NCI-H774 (cell line): ENCODE measurements around the gene HSPBP1.

Source experiments
- DNase-seq: peaks from one replicate; lab custom pipeline; 2025; lab: John Stamatoyannopoulos, UW

Gene HSPBP1

DNA sequence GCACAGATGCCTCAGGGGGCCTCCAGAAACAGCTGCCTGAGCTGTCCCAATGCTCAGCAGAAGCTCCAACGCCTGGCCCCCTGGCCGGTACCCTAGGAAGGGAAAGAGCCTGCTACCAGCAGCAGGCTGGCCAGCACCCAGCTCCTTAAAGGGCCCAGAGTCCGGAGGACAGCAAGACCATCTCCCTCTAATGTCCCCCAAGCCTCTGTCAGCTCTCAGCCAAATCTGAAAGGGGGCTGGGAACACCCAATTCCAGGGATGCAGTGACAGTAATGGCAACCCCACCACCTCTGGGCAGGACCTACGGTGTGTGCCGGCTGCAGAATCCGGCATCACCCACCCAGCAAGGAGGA lies 25.3 kb downstream of the HSPBP1 start:
- no peak for DNase-seq

DNA sequence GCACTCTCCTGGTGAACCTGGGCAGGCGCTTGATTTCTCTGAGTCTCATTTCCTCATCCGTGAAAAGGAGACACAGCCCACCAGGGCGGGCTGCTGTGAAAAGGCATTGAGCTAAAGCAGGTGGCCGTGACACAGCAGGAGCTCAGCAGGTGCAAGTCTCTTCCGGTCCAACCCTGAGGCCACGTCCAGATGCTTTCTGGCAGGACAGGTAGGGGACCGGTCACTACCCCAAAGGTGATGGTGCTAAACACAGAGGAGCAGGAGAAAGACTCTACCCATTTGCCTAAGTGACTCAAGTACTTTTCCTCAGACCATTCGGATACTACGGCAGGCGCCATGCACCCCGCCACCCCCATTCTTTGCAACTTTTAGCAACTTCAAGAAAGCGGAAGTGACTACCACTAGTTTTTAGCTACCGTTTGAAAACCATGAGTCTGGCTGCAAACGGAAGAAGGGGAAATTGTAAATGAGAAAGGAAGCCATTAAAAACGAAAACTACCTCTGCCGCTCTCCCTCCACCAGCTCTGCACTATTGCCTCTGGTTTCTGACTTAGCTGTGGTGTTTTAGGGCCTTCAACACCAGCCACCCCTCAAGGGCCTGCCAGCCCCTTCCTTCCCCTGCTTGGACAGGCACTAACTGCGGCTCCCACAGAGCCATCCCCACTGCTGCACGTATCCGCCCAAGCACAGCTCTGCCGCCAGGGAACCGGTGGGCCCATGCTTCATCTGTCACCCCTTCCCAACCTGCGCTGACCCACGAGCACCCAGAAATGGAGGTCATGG lies 25.9 kb downstream of the HSPBP1 start:
- peak; percentile 75 for DNase-seq

DNA sequence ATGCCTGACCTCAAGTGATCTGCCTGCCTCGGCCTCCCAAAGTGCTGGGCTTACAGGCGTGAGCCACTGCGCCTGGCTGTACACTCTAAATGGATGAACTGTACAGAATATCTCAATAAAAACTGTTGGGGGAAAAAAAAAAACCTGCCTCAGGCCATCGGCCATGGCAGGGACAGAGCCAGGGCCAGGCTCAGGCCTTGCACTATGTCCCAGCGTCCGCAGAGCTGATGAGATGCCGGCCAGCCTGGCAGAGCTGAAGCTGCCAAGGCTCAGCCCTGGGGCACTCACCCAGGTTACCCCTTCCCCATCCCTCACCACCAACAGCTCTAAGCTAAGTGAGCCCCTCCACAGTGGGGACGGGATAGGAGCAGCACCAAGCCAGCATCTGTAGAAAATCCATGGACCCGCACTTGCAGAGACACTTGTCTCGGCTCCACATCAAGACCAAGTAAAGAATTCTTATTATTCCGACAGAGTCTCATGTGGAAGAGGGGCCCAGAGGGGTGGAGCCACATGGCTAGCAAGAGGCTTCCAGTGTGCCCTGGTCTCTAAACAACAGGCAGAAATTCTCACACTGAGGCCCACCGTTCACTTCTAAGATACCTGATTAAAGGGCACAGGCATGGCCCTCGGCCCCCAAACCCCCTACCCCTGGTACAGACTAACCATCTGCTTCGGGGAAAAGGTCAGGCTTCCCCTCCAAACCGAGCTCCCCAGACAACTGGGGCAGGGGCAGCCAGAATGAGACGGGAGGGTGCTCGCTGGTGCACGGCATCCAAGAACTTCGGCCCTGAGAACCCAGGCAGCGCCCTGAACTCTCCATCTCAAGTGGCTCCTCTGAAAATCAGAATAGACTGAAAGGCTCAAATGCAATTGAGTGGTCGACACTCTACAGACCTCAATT lies 26.9 kb downstream of the HSPBP1 start:
- no peak for DNase-seq

DNA sequence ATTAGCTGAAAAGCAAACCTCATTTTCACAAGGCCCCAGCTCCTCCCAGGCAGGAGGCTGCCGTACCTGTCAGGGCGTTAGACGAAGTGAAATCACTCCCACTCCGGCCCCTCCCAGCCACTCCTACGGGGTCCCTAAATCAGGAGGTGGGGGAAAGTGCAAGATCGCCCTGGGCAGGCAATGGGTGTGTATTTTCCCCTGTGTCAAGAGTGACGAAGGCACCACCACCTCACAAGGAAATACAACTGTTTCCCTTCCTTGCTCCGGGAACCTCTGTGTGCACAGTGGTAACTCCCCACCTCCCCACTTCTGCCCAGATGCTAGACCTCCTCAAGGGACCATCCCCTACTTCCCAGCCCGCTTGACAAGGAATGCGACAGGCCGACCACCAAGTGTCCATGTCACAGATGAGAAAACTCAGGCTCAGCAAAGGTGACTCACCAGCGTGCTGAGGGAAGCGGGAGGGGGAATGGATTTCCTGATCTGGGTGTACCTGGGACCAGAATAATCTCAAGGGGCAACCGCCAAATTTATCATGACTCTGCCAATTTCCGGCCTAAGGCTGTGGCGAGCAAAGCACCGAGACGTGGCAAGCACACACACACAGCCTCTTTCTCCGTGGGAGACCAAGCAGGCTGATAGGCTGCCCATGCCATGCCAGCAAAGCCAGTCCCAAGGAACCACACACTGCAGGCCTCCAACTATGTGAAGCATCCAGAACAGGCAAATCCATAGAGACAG lies 28.4 kb downstream of the HSPBP1 start:
- no peak for DNase-seq

DNA sequence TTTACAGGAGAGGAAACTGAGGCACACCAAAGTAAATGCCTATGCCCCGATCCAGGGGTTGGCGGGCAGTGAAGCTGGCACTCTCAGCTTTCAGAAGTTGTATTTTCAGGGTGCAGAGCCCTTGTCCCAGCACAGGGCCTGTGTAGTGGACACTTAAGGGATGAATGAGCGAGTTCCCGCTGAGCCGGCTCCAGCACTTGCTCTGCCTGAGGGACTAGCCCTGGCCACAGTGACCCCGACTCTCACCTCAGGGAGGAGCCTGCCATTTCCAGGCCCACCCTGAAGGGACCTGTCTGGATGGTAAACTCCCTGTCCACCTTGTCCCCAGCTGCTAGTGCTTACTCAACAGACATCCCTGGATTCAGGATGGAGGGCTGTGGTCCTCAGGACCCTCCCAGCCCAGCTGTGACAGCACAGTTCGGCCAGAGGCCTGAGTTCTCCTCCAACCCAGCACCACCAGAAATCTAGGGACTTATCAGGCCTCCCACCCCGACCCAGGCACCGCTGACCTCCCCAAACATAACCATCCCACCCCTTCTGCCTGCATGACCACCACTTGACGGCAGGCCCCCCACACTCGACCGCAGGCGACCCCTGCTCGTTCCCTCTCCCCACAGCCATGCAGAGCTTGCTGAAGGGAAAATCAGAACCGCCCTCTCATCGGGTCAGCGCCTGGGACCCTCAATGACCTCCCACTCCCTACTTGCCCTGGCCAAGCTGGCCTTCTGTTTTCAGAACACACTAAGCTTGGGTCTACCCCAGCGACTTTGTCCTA lies 29.5 kb downstream of the HSPBP1 start:
- no peak for DNase-seq

DNA sequence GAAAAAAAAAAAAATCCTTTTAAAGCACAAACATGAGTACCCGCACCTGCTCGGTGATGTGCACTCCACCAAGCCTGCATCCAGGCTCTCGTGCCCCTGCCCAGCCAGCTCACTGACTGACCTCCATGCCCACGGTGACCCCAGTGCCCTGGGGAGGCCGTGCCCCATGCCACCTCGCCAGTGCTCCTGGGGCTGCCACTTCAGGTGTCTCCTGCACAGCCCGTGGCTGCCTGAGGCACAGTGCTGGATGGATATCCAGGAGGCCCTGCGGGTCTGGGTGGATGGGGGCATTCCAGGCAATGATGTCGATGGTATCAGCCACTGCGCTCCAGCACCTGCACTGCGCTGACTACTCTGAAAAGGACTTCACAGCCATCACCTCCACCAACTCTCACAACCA lies 30.1 kb downstream of the HSPBP1 start:
- DNase-seq: no peak

DNA sequence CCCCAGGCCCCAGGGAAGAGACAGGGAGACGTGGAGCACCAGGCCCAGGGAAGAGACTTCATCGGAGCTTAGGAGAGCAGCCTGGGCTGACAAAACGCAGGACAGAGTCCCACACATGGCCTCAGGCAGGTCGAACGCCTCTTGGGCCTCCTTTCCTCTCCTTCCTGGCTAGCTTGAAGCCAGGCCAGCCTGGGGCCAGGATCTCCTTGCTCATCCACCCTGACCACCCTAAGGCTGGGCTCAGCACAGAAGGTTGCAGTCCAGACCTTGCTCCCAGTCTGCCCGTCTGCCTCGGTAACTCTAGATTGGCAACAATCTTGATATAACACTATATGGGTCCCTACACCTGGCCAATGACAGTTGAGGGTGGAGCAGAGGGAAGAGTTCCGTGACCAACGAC lies 31.2 kb downstream of the HSPBP1 start:
- DNase-seq: no peak

DNA sequence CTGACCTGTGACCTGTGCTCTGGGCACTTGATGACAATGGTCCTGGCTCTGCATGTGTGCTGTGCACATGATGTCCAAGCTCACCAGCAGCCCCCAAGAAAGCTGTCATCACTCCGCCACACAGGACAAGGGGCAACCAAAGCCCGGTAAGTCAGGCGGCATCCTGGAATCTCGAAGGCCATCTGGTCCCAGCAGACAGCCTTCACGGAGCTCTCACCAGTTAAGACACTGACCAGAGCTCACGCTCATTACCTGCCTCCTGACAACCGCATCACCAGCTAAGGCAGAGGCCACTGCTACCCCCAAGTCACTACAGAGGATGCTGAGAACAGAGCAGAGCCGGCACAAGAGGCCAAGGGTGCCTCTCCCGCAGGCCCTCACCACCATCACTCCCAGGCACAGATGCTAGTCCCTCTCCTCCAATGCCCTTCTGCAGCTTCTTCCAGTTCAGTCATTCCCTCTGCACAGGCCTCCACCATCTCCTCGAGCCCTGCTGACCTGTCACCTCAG lies 31.7 kb downstream of the HSPBP1 start:
- no peak for DNase-seq

DNA sequence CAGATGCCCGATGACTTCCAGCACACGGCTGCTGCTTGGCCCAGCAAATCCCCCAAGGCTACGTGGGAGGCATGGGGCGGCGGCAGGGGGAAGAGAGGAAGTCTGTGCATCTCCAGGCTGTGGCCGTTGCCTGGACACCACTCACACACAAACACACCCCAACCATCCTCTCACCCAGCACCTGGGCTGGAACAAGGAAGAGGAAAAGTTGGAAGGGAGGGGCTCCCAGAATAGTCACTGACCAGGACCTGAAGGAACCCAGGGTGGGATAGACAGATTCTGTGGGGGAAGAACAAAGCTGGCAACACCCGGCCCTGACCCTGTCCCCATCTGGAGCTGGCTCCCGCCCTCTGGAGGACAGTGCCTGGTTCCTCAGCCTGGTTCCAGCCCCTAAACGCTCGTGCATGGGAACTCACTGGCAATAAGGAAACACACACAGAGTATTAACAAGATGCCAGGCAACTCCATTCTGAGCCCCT lies 32.2 kb downstream of the HSPBP1 start:
- DNase-seq: no peak

DNA sequence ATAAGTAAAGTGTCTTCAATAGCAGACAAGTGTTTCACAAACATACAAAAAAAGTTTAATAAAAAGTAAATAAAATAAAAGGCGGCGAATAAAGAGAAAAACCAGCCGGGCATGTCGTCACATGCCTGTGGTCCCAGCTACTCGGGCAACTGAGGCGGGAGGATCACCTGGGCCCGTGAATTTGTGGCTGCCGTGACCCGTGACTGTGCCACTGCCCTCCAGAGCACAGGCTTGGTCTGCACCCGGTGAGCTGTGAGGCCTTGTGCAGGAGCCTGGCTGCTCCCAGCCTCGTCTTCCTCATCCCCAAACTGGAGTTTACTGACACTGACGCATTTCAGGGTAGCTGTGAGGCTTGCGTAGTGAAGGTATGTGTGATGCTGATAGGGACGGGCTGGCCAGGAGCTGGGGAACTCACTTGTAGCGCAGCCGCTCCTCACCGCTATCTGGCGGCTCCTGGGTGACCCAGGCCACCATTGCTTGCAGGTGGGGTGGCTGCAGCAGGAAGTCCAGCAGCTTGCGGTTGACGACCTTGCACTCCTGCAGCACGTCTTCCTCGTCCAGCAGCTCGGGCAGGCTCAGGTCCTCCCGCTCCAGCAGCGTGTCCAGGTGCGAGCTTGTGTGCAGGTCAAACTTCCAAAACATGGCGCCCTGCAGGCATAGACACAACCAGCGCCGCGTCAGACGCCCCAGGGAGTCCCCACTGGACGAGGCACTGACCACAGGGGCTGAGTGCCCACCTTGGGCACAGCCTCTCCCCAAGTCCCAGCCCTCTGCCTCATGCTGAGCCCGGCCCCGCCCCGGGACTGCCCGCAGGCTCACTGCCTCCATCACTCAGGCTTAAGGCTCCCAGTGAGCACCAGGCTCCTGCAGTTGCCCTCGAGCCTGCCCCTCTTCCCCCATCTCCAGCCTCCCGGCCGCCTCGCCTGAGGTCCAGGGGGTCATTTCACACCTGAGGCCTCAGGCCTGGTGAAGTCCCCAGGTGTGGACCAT lies 33.2 kb downstream of the HSPBP1 start:
- no peak for DNase-seq

DNA sequence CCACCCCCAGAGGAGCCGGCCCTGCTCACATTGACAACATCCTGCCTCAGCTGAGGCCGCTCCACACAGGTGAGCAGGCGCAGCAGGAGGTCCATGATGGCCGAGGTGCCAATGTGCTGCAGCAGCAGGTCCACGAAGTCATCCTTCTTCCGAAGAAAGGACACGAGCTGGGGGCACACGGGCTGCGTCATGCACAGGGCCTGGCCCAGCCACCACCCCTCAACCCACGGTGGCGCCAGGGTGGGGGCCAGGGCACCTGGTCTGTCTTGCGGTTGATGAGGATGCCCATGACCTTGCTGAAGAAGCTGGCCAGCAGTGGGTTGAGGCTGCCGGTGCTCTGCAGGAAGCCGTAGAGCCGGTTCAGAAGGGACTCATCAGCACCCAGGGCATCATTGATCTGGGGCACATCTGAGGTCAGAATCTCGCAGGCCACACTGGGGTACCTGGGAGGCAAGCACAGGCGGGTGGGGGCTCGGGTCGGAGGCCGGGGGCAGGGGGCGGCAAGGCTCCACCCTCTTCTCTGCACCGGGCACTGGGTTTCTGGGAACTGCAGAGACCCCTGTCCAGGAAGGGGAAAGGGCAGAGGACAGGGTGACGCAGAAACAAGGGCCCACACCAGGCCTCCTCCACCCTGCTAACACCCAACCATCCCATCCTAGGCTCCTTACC lies 34.5 kb downstream of the HSPBP1 start:
- no peak for DNase-seq

DNA sequence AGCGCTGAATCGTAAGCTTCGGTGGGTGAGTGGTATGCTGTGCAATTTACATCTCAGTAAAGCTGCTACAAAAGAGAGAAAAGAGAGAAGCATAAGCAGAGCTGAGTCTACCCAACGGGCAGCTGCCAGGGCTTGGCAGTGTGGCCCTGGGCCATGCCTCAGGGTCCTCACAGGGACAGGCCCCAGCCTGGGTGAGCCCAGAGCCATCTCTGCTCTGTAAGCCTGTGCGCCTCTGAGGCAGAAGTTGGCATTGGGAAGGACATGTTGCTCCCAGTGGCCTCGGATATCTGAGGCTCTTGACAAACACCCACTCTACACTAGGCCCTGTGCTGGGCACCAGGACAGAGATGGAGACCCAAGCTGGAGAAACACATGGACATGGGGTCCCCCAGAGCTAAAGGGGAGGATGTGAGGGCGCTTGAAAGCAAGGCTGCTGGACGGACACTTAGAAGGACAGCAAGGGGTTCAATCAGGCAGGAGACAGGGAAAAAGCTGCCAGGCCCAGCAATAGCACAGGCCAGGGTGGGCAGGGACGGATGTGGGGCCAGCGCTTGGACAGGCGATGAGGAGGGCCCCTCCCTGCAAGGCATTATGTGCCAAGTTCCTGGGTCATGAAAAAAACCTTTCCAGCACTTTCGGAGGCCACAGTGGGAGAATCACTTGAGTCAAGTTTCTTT lies 35.8 kb downstream of the HSPBP1 start:
- no peak for DNase-seq

DNA sequence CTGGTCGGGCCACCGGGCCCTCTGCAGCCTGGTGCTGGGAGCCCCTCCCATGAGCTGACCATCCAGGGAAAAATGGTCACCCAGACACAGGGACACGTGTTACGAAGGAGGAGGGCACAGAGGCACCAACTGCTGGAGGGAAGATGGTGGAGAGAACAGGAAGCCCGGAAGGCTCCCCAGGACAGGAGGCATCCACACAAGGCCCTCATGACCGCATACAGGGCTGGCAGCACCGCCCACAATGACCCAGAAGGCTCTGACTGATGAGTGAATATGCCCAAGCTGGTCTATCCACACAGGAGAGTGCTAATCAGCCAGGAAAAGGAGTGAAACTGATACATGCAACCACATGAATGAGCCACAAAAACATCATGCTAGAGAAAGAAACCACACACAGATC lies 37.4 kb downstream of the HSPBP1 start:
- no peak for DNase-seq

DNA sequence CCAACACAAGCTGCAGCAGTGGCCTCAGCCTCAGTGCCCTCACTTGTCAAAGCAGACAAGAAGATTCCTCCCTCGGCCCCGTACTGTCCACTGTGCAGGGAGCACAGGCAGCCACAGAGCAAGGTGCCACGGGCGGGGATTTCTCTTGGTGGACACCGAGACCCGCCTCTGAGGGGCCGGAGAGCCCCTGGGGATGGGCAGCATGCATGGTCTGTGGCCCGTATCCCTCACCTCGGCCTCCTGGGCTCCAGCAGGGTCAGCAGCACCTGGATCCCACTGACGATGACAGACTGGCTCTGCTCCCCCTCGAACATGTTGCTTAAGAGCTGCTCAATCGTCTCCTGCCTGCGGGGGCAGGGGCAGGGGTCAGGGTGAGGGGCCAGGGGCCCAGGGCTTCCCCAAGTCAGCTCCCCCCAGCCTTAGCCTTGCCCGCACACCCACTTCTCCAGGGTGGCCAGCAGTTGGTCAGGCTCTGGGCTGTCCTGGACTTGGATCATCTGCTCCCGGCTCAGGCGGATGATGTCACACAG lies 37.9 kb downstream of the HSPBP1 start:
- DNase-seq: no peak

DNA sequence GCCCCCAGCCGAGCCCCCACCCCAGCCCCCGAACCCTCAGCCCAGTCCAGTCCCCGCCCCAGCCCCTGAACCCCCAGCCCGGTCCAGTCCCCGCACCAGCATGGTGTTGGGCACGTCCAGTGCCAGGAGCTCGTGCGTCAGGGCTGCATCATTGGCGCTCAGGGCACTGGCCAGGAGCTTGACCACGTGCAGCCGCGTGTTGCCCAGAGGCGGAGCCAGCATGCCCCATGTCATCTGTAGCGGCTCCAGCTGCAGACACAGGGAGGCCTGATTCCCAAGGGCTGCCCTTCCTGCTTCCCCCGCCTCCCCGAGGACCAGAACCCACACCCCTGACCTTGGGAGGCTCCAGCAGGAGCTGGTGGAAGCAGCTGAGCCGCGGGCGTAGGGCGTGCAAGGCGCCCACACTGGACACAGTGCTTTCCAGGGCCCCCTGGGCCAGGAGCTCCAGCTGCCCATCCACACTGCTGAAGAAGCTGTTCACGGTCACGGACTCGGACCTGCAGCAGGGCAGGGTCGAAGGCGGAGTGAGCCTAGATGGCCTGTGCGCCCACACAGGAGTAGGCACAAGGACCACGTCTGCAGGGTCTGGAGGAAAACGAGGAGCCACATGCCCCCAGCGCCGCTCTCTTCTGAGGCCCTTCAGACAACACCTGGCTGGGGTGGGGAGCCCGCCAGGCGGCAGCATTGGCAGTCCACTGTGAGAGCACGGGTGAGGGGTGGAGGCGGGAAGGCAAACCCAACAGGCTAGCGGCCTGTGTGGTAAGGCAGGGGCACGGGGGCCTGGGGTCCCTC lies 38.6 kb downstream of the HSPBP1 start:
- no peak for DNase-seq

DNA sequence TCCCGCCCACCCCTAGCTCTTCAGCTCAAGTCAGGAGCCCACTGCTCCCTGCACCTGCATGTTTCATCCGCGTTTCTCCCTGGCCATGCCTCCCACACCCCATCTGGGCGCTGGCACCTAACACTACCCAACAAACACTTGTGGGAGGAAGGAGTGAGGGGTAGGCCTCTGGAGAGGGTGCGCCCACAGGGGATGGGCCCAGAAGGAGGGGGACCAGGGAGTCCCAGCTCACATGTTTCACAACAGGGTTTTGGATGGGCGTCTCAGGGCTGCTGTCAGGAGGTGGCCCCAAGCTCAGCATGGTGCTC lies 39.2 kb downstream of the HSPBP1 start:
- no peak for DNase-seq

DNA sequence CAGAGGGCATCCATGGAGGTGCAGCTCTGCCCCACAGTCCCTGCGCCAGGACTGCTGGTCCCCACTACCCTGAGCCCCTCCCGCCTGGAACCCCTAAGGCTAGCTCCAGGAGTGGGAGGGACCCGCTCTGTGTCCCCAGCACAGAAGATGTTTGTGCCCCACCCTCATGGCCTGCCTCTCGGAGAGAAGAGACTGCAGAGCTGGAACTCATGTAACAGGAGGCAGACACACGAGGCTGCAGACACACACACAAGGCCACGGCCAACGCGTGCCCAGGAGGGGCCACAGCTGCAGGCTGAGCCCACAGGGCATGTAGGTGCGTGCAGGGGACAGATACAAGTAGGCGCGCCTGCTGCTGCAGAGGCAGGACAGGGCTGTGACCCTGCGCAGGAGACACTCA lies 40.9 kb downstream of the HSPBP1 start:
- no peak for DNase-seq

DNA sequence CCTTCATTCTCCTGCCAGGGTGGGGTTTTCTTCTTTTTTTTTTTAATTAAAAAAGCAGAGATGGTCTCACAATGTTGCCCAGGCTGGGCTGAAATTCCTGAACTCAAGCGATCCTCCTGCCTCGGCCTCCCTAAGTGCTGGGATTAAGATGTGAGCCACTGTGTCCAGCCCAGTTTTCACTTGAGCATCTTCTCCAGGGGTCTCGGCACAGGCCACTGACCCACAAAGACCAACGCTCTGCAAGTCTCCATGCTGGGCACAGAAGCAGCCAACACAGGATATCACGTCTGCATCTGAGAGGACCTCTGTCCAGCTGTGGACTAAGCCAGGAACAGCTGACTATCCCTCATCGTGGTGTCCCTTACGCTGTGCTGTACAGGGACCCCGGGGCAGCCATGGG lies 41.9 kb downstream of the HSPBP1 start:
- DNase-seq: no peak
